Fibroblast of lung (primary cell): ENCODE results near the gene OSTN. TPM values are rescaled to one million over a fixed set of nuclear protein-coding genes. Genes with fewer than 3 reads are reported as not detected.

ENCODE experiments used
- DNase-seq, 2 donors: peaks; one replicate each; pipeline versions ENCODE4 v3.0.0 to v3.0.0-alpha.2; 2010; ENCODE audit warnings: low read depth in 2 of 2
- H2AFZ ChIP-seq: 2 replicates; pipeline ENCODE4 v1.5.1; 2012; ENCODE audit warnings: low read length, control low read depth, inconsistent platforms
- H3K27ac ChIP-seq: 2 replicates; pipeline ENCODE4 v1.5.1; 2011; ENCODE audit warnings: low read length, control low read depth; ENCODE audit not compliant: insufficient read depth
- H3K27me3 ChIP-seq: 2 replicates; pipeline ENCODE4 v1.5.1; 2011; ENCODE audit warnings: mild to moderate bottlenecking, low read length; ENCODE audit not compliant: control insufficient read depth, insufficient read depth
- H3K36me3 ChIP-seq: 2 replicates; pipeline ENCODE4 v1.5.1; 2011; ENCODE audit warnings: low read length; ENCODE audit not compliant: control insufficient read depth, insufficient read depth
- H3K4me1 ChIP-seq: 2 replicates; pipeline ENCODE4 v1.5.1; 2011; ENCODE audit warnings: low read length; ENCODE audit not compliant: control insufficient read depth, insufficient read depth; ENCODE audit errors: extremely low read depth
- H3K4me2 ChIP-seq: 2 replicates; pipeline ENCODE4 v1.5.1; 2011; ENCODE audit warnings: low read length, control low read depth; ENCODE audit not compliant: insufficient read depth; ENCODE audit errors: extremely low read depth
- H3K4me3 ChIP-seq, 4 experiments: fragments of 200-600 bp in 1 of 4; sonication (generic) in 1 of 4; replicated peaks in 1 of 4; 2 replicates each; pipeline ENCODE4 v1.5.1; 2011 to 2016; ENCODE audit warnings: low read length in 4 of 4, low read depth in 3 of 4, mild to moderate bottlenecking in 3 of 4, control low read depth in 2 of 4, inconsistent platforms in 1 of 4, mixed read lengths in 1 of 4; ENCODE audit not compliant: insufficient read depth in 1 of 4; ENCODE audit errors: control extremely low read depth in 1 of 4
- H3K79me2 ChIP-seq: 2 replicates; pipeline ENCODE4 v1.5.1; 2012; ENCODE audit warnings: mild to moderate bottlenecking, low read length, inconsistent platforms; ENCODE audit not compliant: control insufficient read depth, insufficient read depth
- H3K9ac ChIP-seq: 2 replicates; pipeline ENCODE4 v1.5.1; 2011; ENCODE audit warnings: mild to moderate bottlenecking, low read length, control low read depth; ENCODE audit not compliant: insufficient read depth
- H3K9me3 ChIP-seq: 2 replicates; pipeline ENCODE4 v1.5.1; 2012; ENCODE audit warnings: low read depth, low read length; ENCODE audit not compliant: control insufficient read depth, insufficient read depth
- H4K20me1 ChIP-seq: 2 replicates; pipeline ENCODE4 v1.5.1; 2011; ENCODE audit warnings: low read length; ENCODE audit not compliant: control insufficient read depth, insufficient read depth; ENCODE audit errors: extremely low read depth
- CTCF ChIP-seq, 2 donors: IDR thresholded peaks in 1 of 2; conservative IDR thresholded peaks in 1 of 2; 1 replicate in 1 of 2; 2 replicates in 1 of 2; pipeline ENCODE4 v1.5.1; 2011 to 2012; ENCODE audit warnings: low read length in 2 of 2, control low read depth in 1 of 2, inconsistent platforms in 1 of 2, low read depth in 1 of 2, mild to moderate bottlenecking in 1 of 2
- EZH2 ChIP-seq: IDR thresholded peaks from 2 replicates; pipeline ENCODE4 v1.5.1; 2012; ENCODE audit warnings: low read length, control low read depth, mild to moderate bottlenecking; ENCODE audit errors: missing control alignments
- polyA plus RNA-seq, 2 donors: library from polyadenylated mRNA; depleted of rRNA in 1 of 2; stranded (reverse) in 1 of 2; unstranded in 1 of 2; fragments of >200 nt; gene quantifications; 2 replicates each; pipeline ENCODE4 v1.2.1, GENCODE V29; 2011 to 2012; ENCODE audit warnings: missing spikeins in 1 of 2
- total RNA-seq: library from RNA; depleted of rRNA; stranded (reverse); fragments of >200 nt; gene quantifications from 2 replicates; pipeline ENCODE4 v1.2.1, GENCODE V29; 2014

OSTN gene
- total and polyA plus RNA-seq, 2 donors (not counting 1 experiment from before 2014, with no cell fraction given): 0.34 to 31.9 TPM

- H3K27ac ChIP-seq: no peak overlapping the region
- no peaks in the 10 kb centered on the region for H3K4me1 ChIP-seq
- no peak overlapping the region for H3K4me3 ChIP-seq
- H4K20me1 ChIP-seq: no peaks in the 10 kb centered on the region
- TF ChIP-seq CTCF (conservative IDR thresholded peaks at IDR 0.05 in 1 of 2, IDR thresholded peaks at IDR 0.05 in 1 of 2; ENCODE audit: low read depth in 1 of 2, low read length in 2 of 2): no peak
- TF ChIP-seq EZH2: no peak
- H3K4me2 ChIP-seq: no peak overlapping the region
- no peak overlapping the region for H2AFZ ChIP-seq
- H3K79me2 ChIP-seq: no peaks in the 10 kb centered on the region
- no peaks in the 10 kb centered on the region for H3K9me3 ChIP-seq
- H3K36me3 ChIP-seq: no peaks in the 10 kb centered on the region
- H3K27me3 ChIP-seq: no peaks in the 10 kb centered on the region
- DNase-seq: no peak
- no peak overlapping the region for H3K9ac ChIP-seq
Measured at GRCh38 chr3:191210032-191210431, 11.0 kb downstream of the OSTN start.

- no peak overlapping the region for H2AFZ ChIP-seq
- H3K9ac ChIP-seq: no peak overlapping the region
- DNase-seq: no peak
- no peaks in the 10 kb centered on the region for H4K20me1 ChIP-seq
- no peak for TF ChIP-seq EZH2
- TF ChIP-seq CTCF (conservative IDR thresholded peaks at IDR 0.05 in 1 of 2, IDR thresholded peaks at IDR 0.05 in 1 of 2; ENCODE audit: low read depth in 1 of 2, low read length in 2 of 2): no peak
- no peaks in the 10 kb centered on the region for H3K27me3 ChIP-seq
- H3K36me3 ChIP-seq: no peaks in the 10 kb centered on the region
- H3K4me2 ChIP-seq: no peak overlapping the region
- no peaks in the 10 kb centered on the region for H3K9me3 ChIP-seq
- no peaks in the 10 kb centered on the region for H3K79me2 ChIP-seq
- no peak overlapping the region for H3K27ac ChIP-seq
- no peak overlapping the region for H3K4me3 ChIP-seq
- no peaks in the 10 kb centered on the region for H3K4me1 ChIP-seq
Measured at GRCh38 chr3:191216510-191216909, 17.5 kb downstream of the OSTN start.

DNA sequence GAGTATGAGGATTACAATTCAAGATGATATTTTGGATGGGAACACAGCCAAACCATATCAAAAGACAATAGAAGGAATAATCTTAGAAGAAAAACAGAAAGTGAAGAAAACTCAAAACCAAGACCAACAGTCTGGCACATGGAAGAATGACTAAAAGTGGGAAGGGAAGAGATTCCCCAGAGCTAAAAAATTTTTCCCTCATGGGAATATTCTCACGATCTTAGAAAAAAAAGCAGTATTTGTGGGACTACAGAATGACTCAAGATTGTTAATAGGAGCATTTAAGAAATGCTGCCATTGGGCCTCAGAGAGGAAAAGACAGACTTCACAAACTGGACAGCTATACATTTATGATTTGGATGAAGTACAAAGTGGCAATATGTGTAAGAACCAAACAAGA is 18.3 kb downstream of the OSTN start:
- no peak overlapping the region for H3K27ac ChIP-seq
- H3K4me1 ChIP-seq: no peaks in the 10 kb centered on the region
- H3K79me2 ChIP-seq: no peaks in the 10 kb centered on the region
- H4K20me1 ChIP-seq: no peaks in the 10 kb centered on the region
- H3K9ac ChIP-seq: no peak overlapping the region
- H3K27me3 ChIP-seq: no peaks in the 10 kb centered on the region
- H3K9me3 ChIP-seq: no peaks in the 10 kb centered on the region
- H3K36me3 ChIP-seq: no peaks in the 10 kb centered on the region
- H2AFZ ChIP-seq: no peak overlapping the region
- no peak overlapping the region for H3K4me2 ChIP-seq
- H3K4me3 ChIP-seq: no peak overlapping the region
- DNase-seq: no peak
- TF ChIP-seq EZH2 (no peak), CTCF (conservative IDR thresholded peaks at IDR 0.05 in 1 of 2, IDR thresholded peaks at IDR 0.05 in 1 of 2; ENCODE audit: low read depth in 1 of 2, low read length in 2 of 2) (no peak)
